Stomach (tissue), 4 donors: ENCODE results near the gene PDX1.

Experiments
- EP300 ChIP-seq: sonication (generic); formaldehyde crosslinking; IDR thresholded peaks from one replicate; pipeline ENCODE4 v1.6.1; 2017; ENCODE audit warnings: antibody characterized with exemption
- POLR2AphosphoS5 ChIP-seq, 3 donors: sonication (generic); formaldehyde crosslinking; IDR thresholded peaks; one replicate each; pipeline ENCODE4 v1.6.1; 2016; ENCODE audit warnings: antibody characterized with exemption in 3 of 3

DNA sequence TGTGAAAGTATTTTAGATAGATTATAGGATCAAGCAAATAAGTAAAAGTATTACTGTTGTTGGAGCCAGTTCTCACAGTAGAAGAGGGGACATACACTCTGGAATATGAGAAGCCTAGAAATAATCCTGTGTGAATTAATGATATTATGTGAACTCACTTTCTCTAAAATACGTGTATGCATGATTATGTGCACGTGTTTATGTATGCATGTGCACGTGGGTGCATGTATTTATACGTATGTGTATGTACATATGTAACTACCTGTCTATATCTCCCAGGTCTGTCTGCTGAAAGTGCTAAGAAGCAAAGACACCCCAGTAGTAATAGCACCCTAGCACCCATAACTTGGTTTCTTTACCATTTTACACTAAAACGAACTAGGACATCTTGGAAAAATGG lies 41.5 kb upstream of the PDX1 start:
- TF ChIP-seq POLR2AphosphoS5 (IDR thresholded peaks at IDR 0.05): no peak
- TF ChIP-seq EP300: no peak
